HG03521 (cell line): ENCODE results near the gene ATF2.

Experiments used
- ATAC-seq: cut with Tn5 transposase; IDR thresholded peaks from one replicate; pipeline ENCODE4 v1.9.1; 2021; ENCODE audit warnings: mild to moderate bottlenecking, moderate library complexity; ENCODE audit not compliant: unreplicated experiment

Gene ATF2

GRCh38 chr2:175030380-175031271 is 137.4 kb downstream of the ATF2 start:
- peak; percentile 45 for ATAC-seq

- no peak for ATAC-seq
These were observed 140.2 kb downstream of the ATF2 start for GRCh38 chr2:175027755-175028154.

- ATAC-seq, result no peak
These were observed 141.6 kb downstream of the ATF2 start for GRCh38 chr2:175026385-175026784.

GRCh38 chr2:175025946-175026345 is 142.1 kb downstream of the ATF2 start:
- no peak for ATAC-seq

GRCh38 chr2:175025233-175025632 is 142.8 kb downstream of the ATF2 start:
- ATAC-seq, result no peak

GRCh38 chr2:175022923-175023322 is 145.1 kb downstream of the ATF2 start:
- no peak for ATAC-seq
